ENCODE results near the gene ILKAP.

The ILKAP gene

DNA sequence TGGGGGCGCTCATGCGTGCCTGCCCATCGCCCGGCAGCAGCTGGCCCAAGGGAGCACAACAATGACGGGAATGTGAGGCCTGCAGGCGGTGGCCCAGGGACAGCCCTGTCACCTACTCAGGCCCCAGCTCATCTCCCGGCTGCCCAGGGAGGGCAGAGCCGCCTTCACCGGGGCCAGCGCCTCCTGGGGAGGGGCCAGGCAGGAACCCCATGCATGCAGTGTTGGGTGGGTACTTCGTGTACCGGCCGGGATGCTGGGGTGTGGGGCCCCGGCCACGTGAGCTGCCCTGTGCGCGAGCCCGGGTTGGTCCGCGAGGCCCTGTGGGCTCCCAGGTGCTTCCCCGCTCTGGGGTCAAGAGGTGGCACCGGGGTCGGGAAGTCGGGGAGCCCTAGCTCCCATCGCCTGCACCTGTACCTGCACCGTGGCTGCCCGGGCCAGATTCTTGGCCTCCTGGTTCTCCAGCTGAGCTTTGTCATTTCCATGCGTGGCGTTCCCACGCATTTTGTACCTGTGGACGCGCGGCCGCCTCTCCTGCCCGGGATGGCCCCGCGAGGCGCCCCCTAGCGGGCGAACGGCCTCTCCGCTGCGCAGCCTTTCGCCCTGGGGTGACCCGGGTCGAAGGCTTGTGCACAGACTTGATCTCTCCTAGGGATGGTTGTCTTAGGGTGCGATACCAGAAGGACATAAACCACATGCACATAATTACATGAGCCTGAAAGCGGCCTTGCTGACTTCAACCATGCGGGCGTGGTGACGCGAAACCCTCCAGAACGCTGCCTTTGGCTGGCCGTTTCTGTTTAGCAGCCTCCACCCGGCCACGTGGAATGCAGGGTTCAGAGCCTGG, 64.1 kb downstream of the ILKAP start:
- peak; percentile 84 for DNase-seq (ENCODE audit: low spot score)
- in situ Hi-C loops (cut with MboI; ENCODE audit: low sequenced_read_pairs, unreplicated experiment): no loop called here
- TF ChIP-seq CTCF (IDR thresholded peaks at IDR 0.05; ENCODE audit: borderline replicate concordance, control extremely low read depth, extremely low read depth, insufficient read depth, missing control alignments): peak; percentile 75

DNA sequence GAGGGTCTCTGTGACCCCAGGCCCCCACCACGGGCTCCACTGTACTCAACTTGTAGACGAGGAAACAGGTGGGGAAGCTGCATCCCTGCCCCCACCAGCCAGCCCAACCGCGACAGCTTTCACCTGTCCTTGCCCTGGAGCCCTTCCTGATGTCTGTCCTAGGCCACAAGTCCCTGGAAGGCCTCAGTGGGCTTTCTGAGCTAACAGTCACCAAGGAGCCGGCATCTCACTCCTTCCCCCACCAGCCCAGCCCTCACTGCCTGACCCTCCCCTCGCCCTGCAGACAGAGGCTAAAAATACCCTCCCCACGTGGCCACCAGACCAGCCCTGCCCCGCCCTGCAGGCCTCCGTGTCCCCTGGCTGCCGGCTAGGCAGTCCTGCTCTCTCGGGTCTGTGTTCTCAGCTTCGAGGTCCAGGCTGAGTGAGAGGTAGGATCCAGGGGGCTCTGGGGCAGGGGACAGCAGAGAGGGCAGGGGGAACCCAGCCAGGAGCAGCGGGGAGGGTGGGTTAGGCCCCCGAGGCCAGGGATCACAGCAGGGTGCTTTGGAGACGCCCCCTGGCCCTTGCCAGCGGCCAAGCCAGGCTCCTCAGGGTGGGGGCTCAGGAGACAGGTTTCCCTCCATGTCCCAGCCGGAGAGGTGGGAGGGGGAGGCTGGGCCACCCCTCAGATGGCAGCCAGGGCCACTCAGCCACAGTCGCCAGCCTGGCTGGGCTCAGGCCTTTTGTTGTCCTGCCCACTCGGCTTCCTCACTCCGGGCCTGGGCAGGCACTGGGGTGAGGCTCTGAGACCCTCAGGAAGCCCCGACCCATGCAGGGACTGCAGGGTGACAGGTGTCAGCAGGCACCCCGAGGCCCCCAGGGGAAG, 64.9 kb downstream of the ILKAP start, which contains the start of gene KLHL30:
Gene KLHL30 (plus strand): TSS at position 338 of the 865 bp plus-strand sequence. CDS start 2,087 bp downstream, outside the sequence.
- DNase-seq (ENCODE audit: low spot score): no peak
- no peak for TF ChIP-seq CTCF (IDR thresholded peaks at IDR 0.05; ENCODE audit: borderline replicate concordance, control extremely low read depth, extremely low read depth, insufficient read depth, missing control alignments)
- in situ Hi-C loops (cut with MboI; ENCODE audit: low sequenced_read_pairs, unreplicated experiment): no loop called here

DNA sequence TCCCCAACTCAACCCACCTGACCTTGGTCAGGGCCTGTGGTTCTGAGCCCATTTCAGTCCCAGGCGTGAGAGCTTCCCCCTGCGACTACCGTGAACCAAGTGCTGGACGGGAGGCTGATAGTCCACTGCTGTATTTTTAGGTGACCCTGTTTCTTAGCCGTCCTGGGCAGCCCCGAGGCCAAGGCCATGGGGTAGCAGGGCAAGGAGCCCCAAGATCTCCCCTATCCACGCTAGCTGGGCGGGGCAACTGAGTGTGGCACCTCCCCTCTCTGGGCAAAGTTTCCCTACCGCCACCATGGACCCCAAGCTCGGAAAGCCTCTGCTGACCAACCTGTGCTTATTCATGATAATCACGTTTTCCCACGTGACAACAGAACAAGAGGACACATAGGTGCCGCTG, 65.6 kb downstream of the ILKAP start:
- DNase-seq (ENCODE audit: low spot score): no peak
- in situ Hi-C loops (cut with MboI; ENCODE audit: low sequenced_read_pairs, unreplicated experiment): no loop called here
- no peak for TF ChIP-seq CTCF (IDR thresholded peaks at IDR 0.05; ENCODE audit: borderline replicate concordance, control extremely low read depth, extremely low read depth, insufficient read depth, missing control alignments)

- no peak for TF ChIP-seq CTCF (IDR thresholded peaks at IDR 0.05; ENCODE audit: borderline replicate concordance, control extremely low read depth, extremely low read depth, insufficient read depth, missing control alignments)
- DNase-seq (ENCODE audit: low spot score): no peak
- in situ Hi-C loops (cut with MboI; ENCODE audit: low sequenced_read_pairs, unreplicated experiment): no loop called here
These were observed 66.5 kb downstream of the ILKAP start for GRCh38 chr2:238136820-238137537.

DNA sequence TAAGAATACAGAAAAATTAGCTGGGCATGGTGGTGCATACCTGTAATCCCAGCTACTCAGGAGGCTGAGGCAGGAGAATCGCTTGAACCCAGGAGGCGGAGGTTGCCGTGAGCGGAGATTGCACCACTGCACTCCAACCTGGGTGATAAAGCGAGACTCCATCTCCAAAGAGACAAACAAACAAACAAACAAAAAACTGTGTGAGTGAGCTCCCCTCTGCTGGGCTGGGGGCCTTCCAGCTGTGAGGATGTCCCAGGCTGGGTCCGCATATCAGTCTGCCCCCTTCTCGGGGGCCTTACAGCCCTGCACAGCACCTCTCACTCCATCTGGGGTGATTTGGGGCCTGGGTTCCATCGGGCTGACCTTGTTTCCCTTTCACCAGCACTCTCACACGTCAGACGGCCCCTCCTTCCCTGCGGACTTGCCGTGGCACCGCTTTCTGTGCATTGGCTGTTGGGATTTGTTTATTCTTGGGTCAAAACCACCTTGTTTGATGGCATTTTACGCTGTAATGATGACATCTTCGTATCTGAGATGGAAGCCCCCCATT, 67.8 kb downstream of the ILKAP start:
- no peak for DNase-seq (ENCODE audit: low spot score)
- in situ Hi-C loops (cut with MboI; ENCODE audit: low sequenced_read_pairs, unreplicated experiment): no loop called here
- TF ChIP-seq CTCF (IDR thresholded peaks at IDR 0.05; ENCODE audit: borderline replicate concordance, control extremely low read depth, extremely low read depth, insufficient read depth, missing control alignments): no peak

DNA sequence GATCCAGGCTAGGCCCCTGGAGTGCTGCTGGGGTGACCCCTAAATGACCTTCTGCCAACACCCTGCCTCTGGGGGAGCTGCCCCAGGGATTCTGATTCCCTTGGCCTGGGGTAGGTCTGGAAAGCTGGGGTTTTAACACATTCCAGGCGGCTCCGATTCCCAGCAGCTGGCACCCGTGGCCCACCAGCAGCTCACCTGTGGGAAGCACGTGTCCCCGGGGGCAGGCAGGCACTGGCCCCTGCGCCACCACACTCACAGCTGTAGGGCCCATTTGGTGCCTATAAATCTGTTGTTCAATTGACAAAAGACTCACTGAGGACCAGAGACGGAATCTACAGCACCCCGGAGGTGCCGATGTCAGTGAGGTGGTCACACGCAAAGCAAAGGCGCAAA, 69.1 kb downstream of the ILKAP start:
- in situ Hi-C loops (cut with MboI; ENCODE audit: low sequenced_read_pairs, unreplicated experiment): no loop called here
- TF ChIP-seq CTCF (IDR thresholded peaks at IDR 0.05; ENCODE audit: borderline replicate concordance, control extremely low read depth, extremely low read depth, insufficient read depth, missing control alignments): no peak
- DNase-seq (ENCODE audit: low spot score): no peak

Data from GM13976 (cell line).